NT2/D1 (cell line): ENCODE results near the gene TBL3.

Experiments
- SUZ12 ChIP-seq: IDR thresholded peaks from 2 replicates; pipeline ENCODE4 v1.6.1; 2011; ENCODE audit not compliant: insufficient read length, insufficient read depth; ENCODE audit errors: extremely low read depth
- YY1 ChIP-seq: IDR thresholded peaks from 2 replicates; pipeline ENCODE4 v1.6.1; 2011; ENCODE audit not compliant: insufficient read length, insufficient read depth
- ZNF274 ChIP-seq: IDR thresholded peaks from 2 replicates; pipeline ENCODE4 v1.6.1; 2011; ENCODE audit warnings: mild to moderate bottlenecking, low read depth, low read length

DNA sequence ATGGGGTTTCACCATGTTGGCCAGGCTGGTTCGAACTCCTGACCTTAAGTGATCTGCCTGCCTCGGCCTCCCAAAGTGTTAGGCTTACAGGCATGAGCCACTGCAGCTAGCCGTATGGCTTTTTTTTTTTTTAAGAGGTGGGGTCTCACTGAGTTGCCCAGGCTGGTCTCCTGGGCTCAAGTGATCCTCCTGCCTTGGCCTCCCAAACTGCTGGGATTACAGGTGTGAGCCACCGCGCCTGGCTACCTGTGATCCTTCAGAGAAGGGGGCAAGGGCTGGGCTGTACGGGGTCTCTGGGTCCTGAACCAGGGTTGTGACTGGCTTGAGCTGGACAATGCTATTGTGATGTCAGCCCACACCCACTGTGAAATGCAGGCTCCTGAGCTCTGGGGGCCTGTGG is 5.4 kb upstream of the TBL3 start, which contains the start of gene RNF151:
- TF ChIP-seq SUZ12 (no peak), YY1 (no peak), ZNF274 (no peak)
